ENCODE results near the gene RBPJL.

Gene RBPJL

GRCh38 chr20:45345104-45345936 lies 38.7 kb downstream of the RBPJL start:
- TF ChIP-seq GATA3 (IDR thresholded peaks at IDR 0.05; ENCODE audit: low read depth, low read length) (no peak), GATA2 (IDR thresholded peaks at IDR 0.05; ENCODE audit: low read depth, low read length) (no peak)

GRCh38 chr20:45346291-45346718 lies 39.7 kb downstream of the RBPJL start:
- TF ChIP-seq GATA3 (IDR thresholded peaks at IDR 0.05; ENCODE audit: low read depth, low read length) (no peak), GATA2 (IDR thresholded peaks at IDR 0.05; ENCODE audit: low read depth, low read length) (no peak)

GRCh38 chr20:45346851-45347250 lies 40.2 kb downstream of the RBPJL start:
- no peak for TF ChIP-seq GATA3 (IDR thresholded peaks at IDR 0.05; ENCODE audit: low read depth, low read length)
- TF ChIP-seq GATA2 (IDR thresholded peaks at IDR 0.05; ENCODE audit: low read depth, low read length), result no peak

- no peak for TF ChIP-seq GATA2 (IDR thresholded peaks at IDR 0.05; ENCODE audit: low read depth, low read length)
- TF ChIP-seq GATA3 (IDR thresholded peaks at IDR 0.05; ENCODE audit: low read depth, low read length), result no peak
Measured at GRCh38 chr20:45347297-45347935, 40.8 kb downstream of the RBPJL start.

GRCh38 chr20:45347936-45348778 lies 41.5 kb downstream of the RBPJL start, which contains the start of gene SDC4:
Gene SDC4 (minus strand): TSS chr20:45348424. CDS start chr20:45348384, 40 bp downstream.
- no peak for TF ChIP-seq GATA3 (IDR thresholded peaks at IDR 0.05; ENCODE audit: low read depth, low read length)
- no peak for TF ChIP-seq GATA2 (IDR thresholded peaks at IDR 0.05; ENCODE audit: low read depth, low read length)

GRCh38 chr20:45350217-45350616 lies 43.6 kb downstream of the RBPJL start:
- TF ChIP-seq GATA2 (IDR thresholded peaks at IDR 0.05; ENCODE audit: low read depth, low read length) (no peak), GATA3 (IDR thresholded peaks at IDR 0.05; ENCODE audit: low read depth, low read length) (no peak)

- TF ChIP-seq GATA2 (IDR thresholded peaks at IDR 0.05; ENCODE audit: low read depth, low read length) (no peak), GATA3 (IDR thresholded peaks at IDR 0.05; ENCODE audit: low read depth, low read length) (no peak)
Measured at GRCh38 chr20:45352729-45353128, 46.1 kb downstream of the RBPJL start.

- TF ChIP-seq GATA2 (IDR thresholded peaks at IDR 0.05; ENCODE audit: low read depth, low read length) (no peak), GATA3 (IDR thresholded peaks at IDR 0.05; ENCODE audit: low read depth, low read length) (no peak)
Measured at GRCh38 chr20:45353746-45354145, 47.1 kb downstream of the RBPJL start.

GRCh38 chr20:45354423-45355208 lies 48.0 kb downstream of the RBPJL start:
- no peak for TF ChIP-seq GATA2 (IDR thresholded peaks at IDR 0.05; ENCODE audit: low read depth, low read length)
- no peak for TF ChIP-seq GATA3 (IDR thresholded peaks at IDR 0.05; ENCODE audit: low read depth, low read length)

GRCh38 chr20:45355209-45356084 lies 48.8 kb downstream of the RBPJL start:
- TF ChIP-seq GATA2 (IDR thresholded peaks at IDR 0.05; ENCODE audit: low read depth, low read length), result no peak
- TF ChIP-seq GATA3 (IDR thresholded peaks at IDR 0.05; ENCODE audit: low read depth, low read length), result no peak

GRCh38 chr20:45358282-45359068 lies 51.8 kb downstream of the RBPJL start:
- TF ChIP-seq GATA2 (IDR thresholded peaks at IDR 0.05; ENCODE audit: low read depth, low read length) (no peak), GATA3 (IDR thresholded peaks at IDR 0.05; ENCODE audit: low read depth, low read length) (no peak)

- TF ChIP-seq GATA3 (IDR thresholded peaks at IDR 0.05; ENCODE audit: low read depth, low read length), result no peak
- TF ChIP-seq GATA2 (IDR thresholded peaks at IDR 0.05; ENCODE audit: low read depth, low read length), result no peak
Measured at GRCh38 chr20:45359069-45359405, 52.4 kb downstream of the RBPJL start.

Measured in SH-SY5Y (cell line).